ENCODE measurements around the gene KIAA0753. TPM values are rescaled to one million over a fixed set of nuclear protein-coding genes. Genes with fewer than 3 reads are reported as not detected.
A peak's percentile ranks its signal among the peaks of the same experiment; 100 is the strongest.
"Not testable (repeated sequence)": the region's sequence is repeated elsewhere in the genome, so short reads cannot be mapped to it uniquely, and the experiment has no call there.

Gene KIAA0753
- total and polyA plus RNA-seq, 2 of the 4 experiments (the other 2 are of a cell fraction), result 10.2 to 17.6 TPM

GRCh38 chr17:6573982-6574686 lies 66.4 kb downstream of the KIAA0753 start:
- peak overlapping the region; percentile 25; the same call in 1 of the 2 replicates for H3K4ac ChIP-seq (ENCODE audit: low read depth, low read length)
- peak overlapping the region; percentile 56; the same call in 1 of the 2 replicates for H2AK5ac ChIP-seq (ENCODE audit: low read depth, low read length)
- 93% methylated on average over 5 of the region's 13 CpGs; no CpG with 5 or more reads in 1 of the 2 experiments for WGBS, 2 experiments (ENCODE audit: extremely low coverage in 2 of 2, insufficient read length in 1 of 2)
- H4K20me1 ChIP-seq (ENCODE audit: insufficient read depth, low read length), result no peaks in the 10 kb centered on the region
- H3K9me3 ChIP-seq (ENCODE audit: control insufficient read depth, insufficient read depth, low read length), result no peaks in the 10 kb centered on the region
- ChIA-PET CTCF (no interaction called here), POLR2A (ENCODE audit: unreplicated experiment) (no interaction called here)
- peaks cover 0 to 4% of the 10 kb centered on the region in 2 experiments; a peak in 1 of 4 replicates for H3K79me1 ChIP-seq (ENCODE audit: low read depth in 1 of 2, low read length in 2 of 2)
- H3K4me3 ChIP-seq (ENCODE audit: insufficient read depth, low read depth, low read length), result no peak overlapping the region
- peak overlapping the region; percentile 36; the same call in 1 of the 2 replicates for H4K91ac ChIP-seq (ENCODE audit: insufficient read depth, low read depth, low read length)
- DNase-seq (no peak), ATAC-seq (ENCODE audit: low read depth) (no peak)
- H2BK20ac ChIP-seq (ENCODE audit: low read depth, low read length), result no peak overlapping the region; the same call in 1 of the 2 replicates
- peaks cover 13% of the 10 kb centered on the region; the same call in 1 of the 2 replicates for H3K9me1 ChIP-seq (ENCODE audit: insufficient read depth, low read length)
- peaks cover 10% of the 10 kb centered on the region for H3K36me3 ChIP-seq (ENCODE audit: control insufficient read depth, insufficient read depth, low read length)
- H2AFZ ChIP-seq (replicated peaks; ENCODE audit: low read length, poor library complexity), result no peak overlapping the region
- H3K14ac ChIP-seq (replicated peaks; ENCODE audit: low read depth, low read length), result no peak overlapping the region; the same call in 1 of the 2 replicates
- intact Hi-C loops (cut with micrococcal nuclease) (no loop called here), in situ Hi-C loops (cut with MboI; ENCODE audit: low sequenced_read_pairs) (no loop called here), dilution Hi-C loops (cut with HindIII; ENCODE audit: low sequenced_read_pairs, unreplicated experiment) (no loop called here)
- peak; percentile 52; the same call in 1 of the 2 replicates for TF ChIP-seq MAFK (IDR thresholded peaks at IDR 0.05; ENCODE audit: low read depth, low read length)
- TF ChIP-seq RAD21 (IDR thresholded peaks at IDR 0.05; ENCODE audit: low read length), result no peak
- H4K5ac ChIP-seq (ENCODE audit: low read depth, low read length), result peak overlapping the region; percentile 26
- no peak overlapping the region for H3K27ac ChIP-seq (ENCODE audit: insufficient read depth, low read length)
- no peak overlapping the region for H3K9ac ChIP-seq (ENCODE audit: low read depth, low read length)
- H3K4me2 ChIP-seq (ENCODE audit: low read depth, low read length), result no peak overlapping the region
- H3K56ac ChIP-seq (ENCODE audit: extremely low read depth, insufficient read depth, low read length), result no peak overlapping the region
- H3K23ac ChIP-seq (ENCODE audit: low read depth, low read length), result no peak overlapping the region
- H2BK120ac ChIP-seq (ENCODE audit: low read depth, low read length), result peak overlapping the region; percentile 6; the same call in 1 of the 2 replicates
- peak overlapping the region; percentile 20 for H2BK5ac ChIP-seq (ENCODE audit: low read depth, low read length, poor library complexity, severe bottlenecking)
- H4K8ac ChIP-seq (ENCODE audit: low read depth in 2 of 2, low read length in 2 of 2), result no peak overlapping the region; a peak in 2 of 4 replicates
- H3K27me3 ChIP-seq (ENCODE audit: control insufficient read depth, insufficient read depth, low read length), result no peaks in the 10 kb centered on the region
- H3K18ac ChIP-seq (ENCODE audit: low read depth, low read length), result peak overlapping the region; percentile 67; the same call in 1 of the 2 replicates
- no peak overlapping the region for H2AK9ac ChIP-seq (replicated peaks; ENCODE audit: low read depth, low read length, poor library complexity)
- H2BK15ac ChIP-seq (ENCODE audit: low read depth, low read length), result no peak overlapping the region; the same call in 2 of the 3 replicates
- H3K4me1 ChIP-seq (ENCODE audit: control insufficient read depth, insufficient read depth, low read length), result peaks cover 20% of the 10 kb centered on the region
- no TSS peak for BruUV-seq (replicated peaks)

GRCh38 chr17:6573495-6573894 lies 67.0 kb downstream of the KIAA0753 start:
- H3K14ac ChIP-seq (replicated peaks; ENCODE audit: low read depth, low read length); H4K91ac ChIP-seq (ENCODE audit: insufficient read depth, low read depth, low read length); H3K27ac ChIP-seq (ENCODE audit: insufficient read depth, low read length); H4K20me1 ChIP-seq (ENCODE audit: insufficient read depth, low read length); H2BK120ac ChIP-seq (ENCODE audit: low read depth, low read length); H3K9ac ChIP-seq (ENCODE audit: low read depth, low read length); H2BK5ac ChIP-seq (ENCODE audit: low read depth, low read length, poor library complexity, severe bottlenecking); H3K9me3 ChIP-seq (ENCODE audit: control insufficient read depth, insufficient read depth, low read length); H2AK9ac ChIP-seq (replicated peaks; ENCODE audit: low read depth, low read length, poor library complexity); H2AK5ac ChIP-seq (ENCODE audit: low read depth, low read length); H2AFZ ChIP-seq (replicated peaks; ENCODE audit: low read length, poor library complexity); DNase-seq; H3K36me3 ChIP-seq (ENCODE audit: control insufficient read depth, insufficient read depth, low read length); BruUV-seq (replicated peaks); H3K4me2 ChIP-seq (ENCODE audit: low read depth, low read length); H3K79me1 ChIP-seq (ENCODE audit: low read depth in 1 of 2, low read length in 2 of 2); H4K8ac ChIP-seq (ENCODE audit: low read depth in 2 of 2, low read length in 2 of 2); H2BK15ac ChIP-seq (ENCODE audit: low read depth, low read length); H3K4me3 ChIP-seq (ENCODE audit: insufficient read depth, low read depth, low read length); H3K4ac ChIP-seq (ENCODE audit: low read depth, low read length); POLR2A ChIA-PET (ENCODE audit: unreplicated experiment); H3K18ac ChIP-seq (ENCODE audit: low read depth, low read length); dilution Hi-C loops (cut with HindIII; ENCODE audit: low sequenced_read_pairs, unreplicated experiment); intact Hi-C loops (cut with micrococcal nuclease); H4K5ac ChIP-seq (ENCODE audit: low read depth, low read length); H3K23ac ChIP-seq (ENCODE audit: low read depth, low read length); H3K56ac ChIP-seq (ENCODE audit: extremely low read depth, insufficient read depth, low read length); CTCF ChIA-PET; in situ Hi-C loops (cut with MboI; ENCODE audit: low sequenced_read_pairs); H2BK20ac ChIP-seq (ENCODE audit: low read depth, low read length); H3K27me3 ChIP-seq (ENCODE audit: control insufficient read depth, insufficient read depth, low read length); ATAC-seq (ENCODE audit: low read depth): not testable (repeated sequence)
- WGBS, 2 experiments (ENCODE audit: extremely low coverage in 2 of 2, insufficient read length in 1 of 2), result no CpG with 5 or more reads among the region's 6 CpGs
- Histone ChIP-seq H3K4me1 (ENCODE audit: control insufficient read depth, insufficient read depth, low read length) (peaks cover 20% of the 10 kb centered on the region), H3K9me1 (ENCODE audit: insufficient read depth, low read length) (peaks cover 13% of the 10 kb centered on the region; the same call in 1 of the 2 replicates)
